K562 (cell line): ENCODE results near the gene RPTN. TPM values are rescaled to one million over a fixed set of nuclear protein-coding genes. Genes with fewer than 3 reads are reported as not detected.

Experiments
- PTRF ChIP-seq: fragments of 450-650 bp; IDR thresholded peaks from 2 replicates; pipeline ENCODE4 v1.6.1; 2016; ENCODE audit warnings: mild to moderate bottlenecking, missing genetic modification characterization, missing compliant biosample characterization
- ZNF445 ChIP-seq: fragments of 250-450 bp; sonication (Bioruptor Pico); IDR thresholded peaks from 2 replicates; pipeline ENCODE4 v1.4.0; 2020; ENCODE audit warnings: low read depth, mild to moderate bottlenecking, moderate library complexity
- polyA plus RNA-seq, 8 experiments: library from polyadenylated mRNA; depleted of rRNA in 4 of 8; stranded (reverse) in 5 of 8; unstranded in 3 of 8; fragments of >200 nt; fragmentation: Nextera tagmentation in 2 of 8; fragmentation: Illumina TruSeq in 1 of 8; extraction: Ambion mirVana in 2 of 8; extraction: Trizol in 1 of 8; gene quantifications; 2 replicates each; pipeline versions ENCODE4 v1.2.1 to v1.2.3, GENCODE V29; 2011 to 2014; ENCODE audit warnings: inconsistent platforms in 1 of 8, missing spikeins in 1 of 8
- total RNA-seq, 7 experiments: library from RNA; depleted of rRNA in 6 of 7; stranded (reverse); fragments of >200 nt in 6 of 7; fragmentation: Illumina TruSeq in 2 of 7; extraction: Trizol in 2 of 7; gene quantifications; 2 replicates each; pipeline versions ENCODE4 v1.2.1 to v1.2.3, GENCODE V29; 2011 to 2021; ENCODE audit warnings: low replicate concordance in 1 of 7
- TF ChIP-seq, protein P1 (sequence below): fragments of 450-650 bp; IDR thresholded peaks from 2 replicates; pipeline ENCODE4 v1.6.1; 2016; ENCODE audit warnings: mild to moderate bottlenecking, moderate library complexity
- TF ChIP-seq, protein P2 (sequence below): sonication (generic); IDR thresholded peaks from 2 replicates; pipeline ENCODE4 v1.6.1; 2016
- TF ChIP-seq, protein P3 (sequence below): fragments of 250-450 bp; sonication (Bioruptor Pico); IDR thresholded peaks from 2 replicates; pipeline ENCODE4 v1.8.0; 2022; ENCODE audit warnings: moderate library complexity, mild to moderate bottlenecking, inconsistent platforms

Gene RPTN
- total and polyA plus RNA-seq, 9 of the 15 experiments (the other 6 are each of a cell fraction or from before 2014, with no cell fraction given) = not detected

DNA sequence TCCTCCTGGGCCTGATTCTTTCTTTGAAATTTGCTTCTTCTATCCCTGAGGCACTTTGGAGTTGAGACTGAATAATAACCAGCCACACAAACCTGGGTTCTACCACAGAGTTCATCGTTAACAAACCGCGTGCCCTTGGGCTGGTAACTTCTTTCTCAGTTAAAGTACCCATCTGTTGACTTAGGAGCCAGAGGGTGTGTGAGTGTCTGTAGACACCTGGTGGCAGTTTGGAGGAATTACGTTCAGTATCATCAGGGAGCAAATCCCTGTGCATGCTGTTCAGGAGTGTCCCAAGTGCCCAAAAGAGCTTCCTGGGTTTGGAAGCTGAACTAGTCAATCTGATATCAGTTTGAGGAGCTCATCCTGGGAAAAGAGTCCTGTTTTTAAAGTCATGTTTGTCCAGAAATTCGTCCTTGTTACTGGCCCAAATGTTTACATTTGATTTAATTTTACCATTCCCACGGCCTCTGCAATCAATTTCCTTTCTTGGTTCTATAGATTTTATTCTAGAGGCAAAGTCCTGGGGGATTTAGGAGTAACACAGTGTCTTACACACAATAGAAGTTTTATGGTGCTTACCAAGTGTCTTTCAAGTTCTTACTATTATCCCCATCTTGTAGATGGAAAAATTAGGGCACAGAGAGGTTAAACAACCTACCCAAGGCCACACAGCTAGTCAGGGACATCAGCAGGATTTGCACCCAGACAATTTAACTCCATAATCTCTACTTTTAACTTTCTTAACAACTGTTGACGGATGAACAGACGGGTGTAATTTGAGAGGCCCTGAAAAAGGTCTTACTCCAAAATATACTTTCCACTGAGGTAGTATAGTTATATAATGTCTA, 26.7 kb upstream of the RPTN start (continued):
- TF ChIP-seq, protein P1, sequence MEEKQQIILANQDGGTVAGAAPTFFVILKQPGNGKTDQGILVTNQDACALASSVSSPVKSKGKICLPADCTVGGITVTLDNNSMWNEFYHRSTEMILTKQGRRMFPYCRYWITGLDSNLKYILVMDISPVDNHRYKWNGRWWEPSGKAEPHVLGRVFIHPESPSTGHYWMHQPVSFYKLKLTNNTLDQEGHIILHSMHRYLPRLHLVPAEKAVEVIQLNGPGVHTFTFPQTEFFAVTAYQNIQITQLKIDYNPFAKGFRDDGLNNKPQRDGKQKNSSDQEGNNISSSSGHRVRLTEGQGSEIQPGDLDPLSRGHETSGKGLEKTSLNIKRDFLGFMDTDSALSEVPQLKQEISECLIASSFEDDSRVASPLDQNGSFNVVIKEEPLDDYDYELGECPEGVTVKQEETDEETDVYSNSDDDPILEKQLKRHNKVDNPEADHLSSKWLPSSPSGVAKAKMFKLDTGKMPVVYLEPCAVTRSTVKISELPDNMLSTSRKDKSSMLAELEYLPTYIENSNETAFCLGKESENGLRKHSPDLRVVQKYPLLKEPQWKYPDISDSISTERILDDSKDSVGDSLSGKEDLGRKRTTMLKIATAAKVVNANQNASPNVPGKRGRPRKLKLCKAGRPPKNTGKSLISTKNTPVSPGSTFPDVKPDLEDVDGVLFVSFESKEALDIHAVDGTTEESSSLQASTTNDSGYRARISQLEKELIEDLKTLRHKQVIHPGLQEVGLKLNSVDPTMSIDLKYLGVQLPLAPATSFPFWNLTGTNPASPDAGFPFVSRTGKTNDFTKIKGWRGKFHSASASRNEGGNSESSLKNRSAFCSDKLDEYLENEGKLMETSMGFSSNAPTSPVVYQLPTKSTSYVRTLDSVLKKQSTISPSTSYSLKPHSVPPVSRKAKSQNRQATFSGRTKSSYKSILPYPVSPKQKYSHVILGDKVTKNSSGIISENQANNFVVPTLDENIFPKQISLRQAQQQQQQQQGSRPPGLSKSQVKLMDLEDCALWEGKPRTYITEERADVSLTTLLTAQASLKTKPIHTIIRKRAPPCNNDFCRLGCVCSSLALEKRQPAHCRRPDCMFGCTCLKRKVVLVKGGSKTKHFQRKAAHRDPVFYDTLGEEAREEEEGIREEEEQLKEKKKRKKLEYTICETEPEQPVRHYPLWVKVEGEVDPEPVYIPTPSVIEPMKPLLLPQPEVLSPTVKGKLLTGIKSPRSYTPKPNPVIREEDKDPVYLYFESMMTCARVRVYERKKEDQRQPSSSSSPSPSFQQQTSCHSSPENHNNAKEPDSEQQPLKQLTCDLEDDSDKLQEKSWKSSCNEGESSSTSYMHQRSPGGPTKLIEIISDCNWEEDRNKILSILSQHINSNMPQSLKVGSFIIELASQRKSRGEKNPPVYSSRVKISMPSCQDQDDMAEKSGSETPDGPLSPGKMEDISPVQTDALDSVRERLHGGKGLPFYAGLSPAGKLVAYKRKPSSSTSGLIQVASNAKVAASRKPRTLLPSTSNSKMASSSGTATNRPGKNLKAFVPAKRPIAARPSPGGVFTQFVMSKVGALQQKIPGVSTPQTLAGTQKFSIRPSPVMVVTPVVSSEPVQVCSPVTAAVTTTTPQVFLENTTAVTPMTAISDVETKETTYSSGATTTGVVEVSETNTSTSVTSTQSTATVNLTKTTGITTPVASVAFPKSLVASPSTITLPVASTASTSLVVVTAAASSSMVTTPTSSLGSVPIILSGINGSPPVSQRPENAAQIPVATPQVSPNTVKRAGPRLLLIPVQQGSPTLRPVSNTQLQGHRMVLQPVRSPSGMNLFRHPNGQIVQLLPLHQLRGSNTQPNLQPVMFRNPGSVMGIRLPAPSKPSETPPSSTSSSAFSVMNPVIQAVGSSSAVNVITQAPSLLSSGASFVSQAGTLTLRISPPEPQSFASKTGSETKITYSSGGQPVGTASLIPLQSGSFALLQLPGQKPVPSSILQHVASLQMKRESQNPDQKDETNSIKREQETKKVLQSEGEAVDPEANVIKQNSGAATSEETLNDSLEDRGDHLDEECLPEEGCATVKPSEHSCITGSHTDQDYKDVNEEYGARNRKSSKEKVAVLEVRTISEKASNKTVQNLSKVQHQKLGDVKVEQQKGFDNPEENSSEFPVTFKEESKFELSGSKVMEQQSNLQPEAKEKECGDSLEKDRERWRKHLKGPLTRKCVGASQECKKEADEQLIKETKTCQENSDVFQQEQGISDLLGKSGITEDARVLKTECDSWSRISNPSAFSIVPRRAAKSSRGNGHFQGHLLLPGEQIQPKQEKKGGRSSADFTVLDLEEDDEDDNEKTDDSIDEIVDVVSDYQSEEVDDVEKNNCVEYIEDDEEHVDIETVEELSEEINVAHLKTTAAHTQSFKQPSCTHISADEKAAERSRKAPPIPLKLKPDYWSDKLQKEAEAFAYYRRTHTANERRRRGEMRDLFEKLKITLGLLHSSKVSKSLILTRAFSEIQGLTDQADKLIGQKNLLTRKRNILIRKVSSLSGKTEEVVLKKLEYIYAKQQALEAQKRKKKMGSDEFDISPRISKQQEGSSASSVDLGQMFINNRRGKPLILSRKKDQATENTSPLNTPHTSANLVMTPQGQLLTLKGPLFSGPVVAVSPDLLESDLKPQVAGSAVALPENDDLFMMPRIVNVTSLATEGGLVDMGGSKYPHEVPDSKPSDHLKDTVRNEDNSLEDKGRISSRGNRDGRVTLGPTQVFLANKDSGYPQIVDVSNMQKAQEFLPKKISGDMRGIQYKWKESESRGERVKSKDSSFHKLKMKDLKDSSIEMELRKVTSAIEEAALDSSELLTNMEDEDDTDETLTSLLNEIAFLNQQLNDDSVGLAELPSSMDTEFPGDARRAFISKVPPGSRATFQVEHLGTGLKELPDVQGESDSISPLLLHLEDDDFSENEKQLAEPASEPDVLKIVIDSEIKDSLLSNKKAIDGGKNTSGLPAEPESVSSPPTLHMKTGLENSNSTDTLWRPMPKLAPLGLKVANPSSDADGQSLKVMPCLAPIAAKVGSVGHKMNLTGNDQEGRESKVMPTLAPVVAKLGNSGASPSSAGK = no peak
- TF ChIP-seq, protein P2, sequence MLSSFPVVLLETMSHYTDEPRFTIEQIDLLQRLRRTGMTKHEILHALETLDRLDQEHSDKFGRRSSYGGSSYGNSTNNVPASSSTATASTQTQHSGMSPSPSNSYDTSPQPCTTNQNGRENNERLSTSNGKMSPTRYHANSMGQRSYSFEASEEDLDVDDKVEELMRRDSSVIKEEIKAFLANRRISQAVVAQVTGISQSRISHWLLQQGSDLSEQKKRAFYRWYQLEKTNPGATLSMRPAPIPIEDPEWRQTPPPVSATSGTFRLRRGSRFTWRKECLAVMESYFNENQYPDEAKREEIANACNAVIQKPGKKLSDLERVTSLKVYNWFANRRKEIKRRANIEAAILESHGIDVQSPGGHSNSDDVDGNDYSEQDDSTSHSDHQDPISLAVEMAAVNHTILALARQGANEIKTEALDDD = no peak
- TF ChIP-seq ZNF445 (no peak), PTRF (no peak)
- TF ChIP-seq, protein P3, sequence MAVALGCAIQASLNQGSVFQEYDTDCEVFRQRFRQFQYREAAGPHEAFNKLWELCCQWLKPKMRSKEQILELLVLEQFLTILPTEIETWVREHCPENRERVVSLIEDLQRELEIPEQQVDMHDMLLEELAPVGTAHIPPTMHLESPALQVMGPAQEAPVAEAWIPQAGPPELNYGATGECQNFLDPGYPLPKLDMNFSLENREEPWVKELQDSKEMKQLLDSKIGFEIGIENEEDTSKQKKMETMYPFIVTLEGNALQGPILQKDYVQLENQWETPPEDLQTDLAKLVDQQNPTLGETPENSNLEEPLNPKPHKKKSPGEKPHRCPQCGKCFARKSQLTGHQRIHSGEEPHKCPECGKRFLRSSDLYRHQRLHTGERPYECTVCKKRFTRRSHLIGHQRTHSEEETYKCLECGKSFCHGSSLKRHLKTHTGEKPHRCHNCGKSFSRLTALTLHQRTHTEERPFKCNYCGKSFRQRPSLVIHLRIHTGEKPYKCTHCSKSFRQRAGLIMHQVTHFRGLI (CRISPR knock-in tag) = no peak
